ENCODE data around the gene ITGAD. TPM values are rescaled to one million over a fixed set of nuclear protein-coding genes. Genes with fewer than 3 reads are reported as not detected.
A peak's percentile ranks its signal among the peaks of the same experiment; 100 is the strongest.

The ITGAD gene
- polyA plus RNA-seq, 3 donors = 0.04 TPM; not detected in 2

DNA sequence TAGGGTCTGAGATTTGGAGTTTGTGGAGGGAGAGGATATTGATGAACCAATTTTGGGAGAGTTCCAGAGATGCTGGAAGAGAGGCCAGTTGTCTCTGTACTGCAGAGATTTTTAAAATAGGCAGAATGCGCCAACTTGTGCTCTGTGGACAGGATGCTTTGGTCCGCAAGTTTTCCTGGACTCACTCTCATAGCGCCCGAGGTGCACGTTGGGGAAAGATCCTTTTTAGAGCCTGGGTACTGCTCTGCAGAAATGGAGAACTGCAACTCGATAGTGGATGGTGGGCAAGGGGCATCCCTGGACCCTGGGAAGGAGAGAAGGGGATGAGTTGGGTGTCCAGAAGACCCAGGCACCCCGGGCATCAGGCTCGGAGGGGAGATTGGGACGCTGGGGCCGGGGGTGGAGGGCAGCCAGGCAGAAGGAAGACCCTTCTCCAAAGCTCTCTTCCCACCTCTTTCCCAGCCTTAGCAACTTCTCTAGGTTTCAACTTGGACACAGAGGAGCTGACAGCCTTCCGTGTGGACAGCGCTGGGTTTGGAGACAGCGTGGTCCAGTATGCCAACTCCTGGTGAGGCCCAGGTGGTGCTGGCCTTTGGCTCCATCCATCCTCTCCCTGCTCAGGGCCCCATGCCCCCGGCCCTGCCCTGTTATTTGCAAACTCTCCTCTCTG is 37.6 kb upstream of the ITGAD start:
- no peaks in the 10 kb centered on the region for H3K9me3 ChIP-seq (replicated peaks in 1 of 2; ENCODE audit: control insufficient read depth in 1 of 2, insufficient read depth in 1 of 2, low read length in 2 of 2)
- no peak for DNase-seq
- peak overlapping the region; percentile 97 to 100 for H3K4me3 Mint-ChIP-seq
- no peaks in the 10 kb centered on the region for H3K27me3 ChIP-seq (ENCODE audit: control insufficient read depth in 2 of 2, insufficient read depth in 2 of 2, low read length in 2 of 2)
- no peak overlapping the region for H2AFZ ChIP-seq (ENCODE audit: insufficient read depth, low read depth, low read length, poor library complexity, severe bottlenecking)
- peaks cover 0 to 6% (median 3%) of the 10 kb centered on the region in 3 donors for H3K27me3 Mint-ChIP-seq (ENCODE audit: low read depth in 3 of 3)
- peak overlapping the region; percentile 99 for H3K4me2 ChIP-seq (replicated peaks; ENCODE audit: extremely low read depth, low read length, poor library complexity, severe bottlenecking)
- peaks cover 0 to 3% (median 1%) of the 10 kb centered on the region in 7 donors for H3K9me3 Mint-ChIP-seq
- no peak for TF ChIP-seq CTCF (IDR thresholded peaks at IDR 0.05)
- peaks cover 81% of the 10 kb centered on the region for H3K4me1 Mint-ChIP-seq
- H3K27ac ChIP-seq (ENCODE audit: low read depth in 1 of 2, low read length in 2 of 2) = peak overlapping the region; percentile 99
- peak overlapping the region; percentile 99 to 100 (median 100) for H3K27ac Mint-ChIP-seq
- peak overlapping the region; percentile 67 to 93 (median 75) for H3K4me3 ChIP-seq (replicated peaks in 1 of 3; ENCODE audit: low read depth in 2 of 3, low read length in 3 of 3)
- peak overlapping the region; percentile 92 for H3K9ac ChIP-seq (ENCODE audit: insufficient read depth, low read length, poor library complexity, severe bottlenecking)
- WGBS (ENCODE audit: insufficient coverage) = 58% methylated on average over 11 of the region's 14 CpGs
- peaks cover 2 to 8% of the 10 kb centered on the region in 2 donors for H3K36me3 ChIP-seq (replicated peaks in 1 of 2; ENCODE audit: control insufficient read depth in 1 of 2, insufficient read depth in 2 of 2, low read length in 2 of 2)
- peaks cover 40 to 60% of the 10 kb centered on the region in 2 donors for H3K36me3 Mint-ChIP-seq
- intact Hi-C loops (cut with micrococcal nuclease) = loop anchor here in 1 of 2 donors (5.0 kb wide), 2 partner anchors 173 to 238 kb away; partner anchors contain the start of genes FUS and KAT8
- H4K20me1 ChIP-seq (ENCODE audit: insufficient read depth, low read length) = peaks cover 56% of the 10 kb centered on the region
- peaks cover 28% of the 10 kb centered on the region for H3K79me2 ChIP-seq (ENCODE audit: insufficient read depth, low read length)
- peaks cover 94 to 100% of the 10 kb centered on the region in 2 donors for H3K4me1 ChIP-seq (ENCODE audit: control insufficient read depth in 1 of 2, insufficient read depth in 2 of 2, low read length in 2 of 2)

- Mint-ChIP-seq H3K36me3 (peaks cover 49 to 71% of the 10 kb centered on the region in 2 donors), H3K27me3 (ENCODE audit: low read depth in 3 of 3) (peaks cover 0 to 6% (median 3%) of the 10 kb centered on the region in 3 donors), H3K27ac (peak overlapping the region; percentile 99 to 100 (median 100)), H3K4me3 (peak overlapping the region; percentile 97 to 100), H3K9me3 (peaks cover 0 to 3% (median 1%) of the 10 kb centered on the region in 7 donors), H3K4me1 (peaks cover 80% of the 10 kb centered on the region)
- Histone ChIP-seq H3K4me1 (ENCODE audit: control insufficient read depth in 1 of 2, insufficient read depth in 2 of 2, low read length in 2 of 2) (peaks cover 83 to 89% of the 10 kb centered on the region in 2 donors), H4K20me1 (ENCODE audit: insufficient read depth, low read length) (peaks cover 68% of the 10 kb centered on the region), H3K4me2 (replicated peaks; ENCODE audit: extremely low read depth, low read length, poor library complexity, severe bottlenecking) (peak overlapping the region; percentile 99), H3K36me3 (replicated peaks in 1 of 2; ENCODE audit: control insufficient read depth in 1 of 2, insufficient read depth in 2 of 2, low read length in 2 of 2) (peaks cover 14 to 15% of the 10 kb centered on the region in 2 donors), H3K27me3 (ENCODE audit: control insufficient read depth in 2 of 2, insufficient read depth in 2 of 2, low read length in 2 of 2) (no peaks in the 10 kb centered on the region), H3K79me2 (ENCODE audit: insufficient read depth, low read length) (peaks cover 30% of the 10 kb centered on the region), H3K9me3 (replicated peaks in 1 of 2; ENCODE audit: control insufficient read depth in 1 of 2, insufficient read depth in 1 of 2, low read length in 2 of 2) (no peaks in the 10 kb centered on the region), H3K9ac (ENCODE audit: insufficient read depth, low read length, poor library complexity, severe bottlenecking) (peak overlapping the region; percentile 92), H2AFZ (ENCODE audit: insufficient read depth, low read depth, low read length, poor library complexity, severe bottlenecking) (no peak overlapping the region), H3K27ac (ENCODE audit: low read depth in 1 of 2, low read length in 2 of 2) (peak overlapping the region; percentile 99), H3K4me3 (replicated peaks in 1 of 3; ENCODE audit: low read depth in 2 of 3, low read length in 3 of 3) (peak overlapping the region; percentile 67 to 93 (median 75))
- 36% methylated on average over 23 of the region's 28 CpGs for WGBS (ENCODE audit: insufficient coverage)
- TF ChIP-seq CTCF (IDR thresholded peaks at IDR 0.05) = no peak
- intact Hi-C loops (cut with micrococcal nuclease) = loop anchor here in 1 of 2 donors (5.0 kb wide), 2 partner anchors 174 to 239 kb away; partner anchors contain the start of genes FUS and KAT8
- DNase-seq = peak in 2 of 3 donors; percentile 51 to 65
Observed at GRCh38 chr16:31356566-31357323, 36.4 kb upstream of the ITGAD start.

All from CD14-positive monocyte (primary cell).